H9 (cell line): ENCODE measurements around the gene EEF1A2. TPM values are rescaled to one million over a fixed set of nuclear protein-coding genes. Genes with fewer than 3 reads are reported as not detected.

Source experiments
- DNase-seq: peaks from one replicate; pipeline ENCODE4 v3.0.0-alpha.2; 2017
- H2AFZ ChIP-seq: one replicate; pipeline ENCODE4 v1.6.1; 2013; ENCODE audit warnings: mild to moderate bottlenecking, low read length, control low read depth, moderate library complexity
- H2AK5ac ChIP-seq: 2 replicates; pipeline ENCODE4 v1.6.1; 2013; ENCODE audit warnings: low read length, control low read depth, mixed read lengths; ENCODE audit not compliant: insufficient read length
- H2BK120ac ChIP-seq: one replicate; pipeline ENCODE4 v1.6.1; 2013; ENCODE audit warnings: low read depth, mild to moderate bottlenecking, low read length, control low read depth, inconsistent platforms; ENCODE audit not compliant: poor library complexity, severe bottlenecking
- H2BK12ac ChIP-seq: 2 replicates; pipeline ENCODE4 v1.6.1; 2013; ENCODE audit warnings: low read length, control low read depth, mixed read lengths, low read depth; ENCODE audit not compliant: insufficient read length
- H2BK15ac ChIP-seq: 2 replicates; pipeline ENCODE4 v1.6.1; 2013; ENCODE audit warnings: low read depth, low read length, control low read depth
- H2BK20ac ChIP-seq: one replicate; pipeline ENCODE4 v1.6.1; 2013; ENCODE audit warnings: low read depth, mild to moderate bottlenecking, low read length, control low read depth, inconsistent platforms; ENCODE audit not compliant: poor library complexity, severe bottlenecking
- H2BK5ac ChIP-seq: 2 replicates; pipeline ENCODE4 v1.6.1; 2013; ENCODE audit warnings: low read length, control low read depth, mixed read lengths; ENCODE audit not compliant: insufficient read length
- H3K14ac ChIP-seq: 2 replicates; pipeline ENCODE4 v1.6.1; 2013; ENCODE audit warnings: low read length, control low read depth; ENCODE audit not compliant: insufficient read depth
- H3K18ac ChIP-seq: 2 replicates; pipeline ENCODE4 v1.6.1; 2013; ENCODE audit warnings: low read depth, mild to moderate bottlenecking, mixed read lengths, low read length, control low read depth; ENCODE audit not compliant: insufficient read length
- H3K23ac ChIP-seq: 2 replicates; pipeline ENCODE4 v1.6.1; 2013; ENCODE audit warnings: low read length, control low read depth, mixed read lengths, low read depth; ENCODE audit not compliant: insufficient read length
- H3K23me2 ChIP-seq: 2 replicates; pipeline ENCODE4 v1.6.1; 2013; ENCODE audit warnings: low read depth, mild to moderate bottlenecking, mixed read lengths, low read length, control low read depth; ENCODE audit not compliant: insufficient read length, poor library complexity, severe bottlenecking
- H3K27ac ChIP-seq: 2 replicates; pipeline ENCODE4 v1.5.1; 2013; ENCODE audit warnings: low read length, control low read depth, mixed read lengths, low read depth; ENCODE audit not compliant: insufficient read length
- H3K27me3 ChIP-seq: 2 replicates; pipeline ENCODE4 v1.6.1; 2013; ENCODE audit warnings: low read length, control low read depth, inconsistent platforms; ENCODE audit not compliant: insufficient read depth
- H3K4ac ChIP-seq: 2 replicates; pipeline ENCODE4 v1.6.1; 2013; ENCODE audit warnings: low read depth, mild to moderate bottlenecking, control low read depth, inconsistent platforms, low read length, moderate library complexity
- H3K4me1 ChIP-seq: 2 replicates; pipeline ENCODE4 v1.6.1; 2013; ENCODE audit warnings: low read length, control low read depth, inconsistent platforms; ENCODE audit not compliant: insufficient read depth
- H3K4me2 ChIP-seq: 2 replicates; pipeline ENCODE4 v1.6.1; 2013; ENCODE audit warnings: low read length, control low read depth, mixed read lengths; ENCODE audit not compliant: insufficient read length, insufficient read depth
- H3K56ac ChIP-seq: 2 replicates; pipeline ENCODE4 v1.6.1; 2013; ENCODE audit warnings: low read depth, mild to moderate bottlenecking, mixed read lengths, low read length, control low read depth; ENCODE audit not compliant: insufficient read length
- H3K79me1 ChIP-seq: 2 replicates; pipeline ENCODE4 v1.6.1; 2013; ENCODE audit warnings: low read depth, mild to moderate bottlenecking, moderate library complexity, low read length, control low read depth, inconsistent platforms; ENCODE audit not compliant: insufficient read depth, poor library complexity, severe bottlenecking
- H3K79me2 ChIP-seq: 2 replicates; pipeline ENCODE4 v1.6.1; 2013; ENCODE audit warnings: low read length, control low read depth, inconsistent platforms; ENCODE audit not compliant: insufficient read depth
- H3K9ac ChIP-seq: 2 replicates; pipeline ENCODE4 v1.6.1; 2013; ENCODE audit warnings: low read length, control low read depth, mixed read lengths; ENCODE audit not compliant: insufficient read length; ENCODE audit errors: extremely low read depth
- H3K9me3 ChIP-seq: one replicate; pipeline ENCODE4 v1.6.1; 2013; ENCODE audit warnings: low read depth, low read length, inconsistent platforms; ENCODE audit not compliant: control insufficient read depth
- H3T11ph ChIP-seq: one replicate; pipeline ENCODE4 v1.6.1; 2013; ENCODE audit warnings: mild to moderate bottlenecking, low read length, control low read depth, inconsistent platforms
- H4K20me1 ChIP-seq: one replicate; pipeline ENCODE4 v1.6.1; 2013; ENCODE audit not compliant: control insufficient read depth, insufficient read length, insufficient read depth
- H4K5ac ChIP-seq: 2 replicates; pipeline ENCODE4 v1.6.1; 2013; ENCODE audit warnings: low read depth, mild to moderate bottlenecking, mixed read lengths, low read length, control low read depth; ENCODE audit not compliant: insufficient read length
- H4K8ac ChIP-seq: replicated peaks from 2 replicates; pipeline ENCODE4 v1.6.1; 2013; ENCODE audit warnings: low read length, control low read depth, mixed read lengths, low read depth; ENCODE audit not compliant: insufficient read length
- H4K91ac ChIP-seq: 2 replicates; pipeline ENCODE4 v1.6.1; 2013; ENCODE audit warnings: low read depth, mild to moderate bottlenecking, moderate library complexity, mixed read lengths, low read length, control low read depth; ENCODE audit not compliant: insufficient read length
- H3K27ac Mint-ChIP-seq, 3 experiments: 2 replicates in 2 of 3; 3 replicates in 1 of 3; pipeline ENCODE4 v1.8.0; 2020 to 2021; ENCODE audit warnings: mixed read lengths in 3 of 3, mild to moderate bottlenecking in 1 of 3, moderate library complexity in 1 of 3
- H3K27me3 Mint-ChIP-seq: 2 replicates; pipeline ENCODE4 v1.8.0; 2021; ENCODE audit warnings: low read depth, mild to moderate bottlenecking, moderate library complexity, mixed read lengths
- H3K36me3 Mint-ChIP-seq, 3 experiments: 2 replicates in 2 of 3; 3 replicates in 1 of 3; pipeline ENCODE4 v1.8.0; 2020 to 2021; ENCODE audit warnings: low read depth in 3 of 3, mixed read lengths in 3 of 3; ENCODE audit not compliant: insufficient read depth in 1 of 3
- H3K4me1 Mint-ChIP-seq, 2 experiments: 2 replicates each; pipeline ENCODE4 v1.8.0; 2020; ENCODE audit warnings: mixed read lengths in 2 of 2
- H3K4me3 Mint-ChIP-seq, 2 experiments: 2 replicates in 1 of 2; 3 replicates in 1 of 2; pipeline ENCODE4 v1.8.0; 2020 to 2021; ENCODE audit warnings: mild to moderate bottlenecking in 2 of 2, mixed read lengths in 2 of 2, moderate library complexity in 1 of 2
- H3K9me3 Mint-ChIP-seq, 2 experiments: 2 replicates in 1 of 2; 3 replicates in 1 of 2; pipeline ENCODE4 v1.8.0; 2020; ENCODE audit warnings: mild to moderate bottlenecking in 2 of 2, mixed read lengths in 2 of 2, moderate library complexity in 1 of 2
- WGBS: extraction: QIAGEN DNeasy Blood & Tissue Kit; methylation state at CpG from one replicate; pipeline ENCODE4 v1.1.7; 2013; ENCODE audit warnings: missing lambda C conversion rate, low lambda C conversion rate, mixed read lengths; ENCODE audit not compliant: insufficient read length; ENCODE audit errors: extremely low coverage; 5-methylcytosine and 5-hydroxymethylcytosine counted together
- total RNA-seq: library from RNA; stranded (reverse); gene quantifications from 2 replicates; pipeline ENCODE4 v1.2.1, GENCODE V29; 2021
- TF ChIP-seq, protein P1 (sequence below): fragments of 200-600 bp; sonication (generic); conservative IDR thresholded peaks from 3 replicates; pipeline ENCODE4 v1.8.0; 2021; ENCODE audit warnings: antibody characterized with exemption, mild to moderate bottlenecking

The EEF1A2 gene
- total RNA-seq, 1 experiment from 2014 or later: 27.4 TPM

DNA sequence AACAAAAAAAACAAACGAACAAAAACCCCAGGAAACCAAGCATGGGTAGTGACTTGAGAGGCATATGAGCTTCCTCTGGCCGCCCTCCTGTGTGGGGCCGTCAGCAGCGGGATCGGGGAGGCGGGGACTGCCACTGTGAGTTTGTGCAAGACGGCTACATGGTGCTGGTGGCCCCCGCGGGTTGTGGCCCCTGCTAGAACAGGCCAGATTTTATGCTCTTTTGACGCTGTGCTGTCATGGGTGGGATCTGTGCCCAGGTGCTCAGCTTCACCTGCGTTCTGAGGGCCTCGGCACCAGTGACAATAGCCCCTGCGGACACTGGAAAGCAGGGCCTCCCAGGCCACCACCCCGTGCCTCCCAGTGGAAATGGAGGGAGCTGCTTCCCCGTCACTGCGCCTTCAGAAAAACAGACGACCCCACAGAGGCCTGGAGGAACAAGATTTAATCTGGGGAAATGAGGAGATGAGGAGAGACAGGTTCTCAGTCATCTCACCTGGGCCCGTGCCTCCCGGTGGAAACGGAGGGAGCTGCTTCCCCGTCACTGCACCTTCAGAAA, 21.7 kb downstream of the EEF1A2 start:
- Histone ChIP-seq H3K27ac (no peak overlapping the region), H3K23me2 (no peaks in the 10 kb centered on the region), H2BK20ac (no peak overlapping the region), H3K14ac (no peak overlapping the region), H3K18ac (no peak overlapping the region), H3K9me3 (no peaks in the 10 kb centered on the region), H3K27me3 (no peaks in the 10 kb centered on the region), H3K79me1 (no peaks in the 10 kb centered on the region), H3K4ac (no peak overlapping the region), H2BK12ac (no peak overlapping the region), H2BK120ac (no peak overlapping the region), H4K20me1 (no peaks in the 10 kb centered on the region), H3K79me2 (no peaks in the 10 kb centered on the region), H3K23ac (no peak overlapping the region), H3K9ac (no peak overlapping the region), H3K56ac (no peak overlapping the region), H3K4me1 (no peaks in the 10 kb centered on the region), H2BK5ac (no peak overlapping the region), H2BK15ac (no peak overlapping the region), H3T11ph (no peak overlapping the region), H4K8ac (no peak overlapping the region), H2AK5ac (no peak overlapping the region), H2AFZ (no peak overlapping the region), H4K5ac (no peak overlapping the region), H4K91ac (no peak overlapping the region), H3K4me2 (no peak overlapping the region)
- peaks cover 0 to 2% of the 10 kb centered on the region in 2 experiments; a peak in 1 of 5 replicates for H3K9me3 Mint-ChIP-seq
- no peak overlapping the region; a peak in 2 of 7 replicates for H3K27ac Mint-ChIP-seq
- H3K4me1 Mint-ChIP-seq: peaks cover 26 to 47% of the 10 kb centered on the region in 2 experiments
- no CpG with 5 or more reads among the region's 21 CpGs for WGBS
- H3K36me3 Mint-ChIP-seq: no peaks in the 10 kb centered on the region
- TF ChIP-seq, protein P1, sequence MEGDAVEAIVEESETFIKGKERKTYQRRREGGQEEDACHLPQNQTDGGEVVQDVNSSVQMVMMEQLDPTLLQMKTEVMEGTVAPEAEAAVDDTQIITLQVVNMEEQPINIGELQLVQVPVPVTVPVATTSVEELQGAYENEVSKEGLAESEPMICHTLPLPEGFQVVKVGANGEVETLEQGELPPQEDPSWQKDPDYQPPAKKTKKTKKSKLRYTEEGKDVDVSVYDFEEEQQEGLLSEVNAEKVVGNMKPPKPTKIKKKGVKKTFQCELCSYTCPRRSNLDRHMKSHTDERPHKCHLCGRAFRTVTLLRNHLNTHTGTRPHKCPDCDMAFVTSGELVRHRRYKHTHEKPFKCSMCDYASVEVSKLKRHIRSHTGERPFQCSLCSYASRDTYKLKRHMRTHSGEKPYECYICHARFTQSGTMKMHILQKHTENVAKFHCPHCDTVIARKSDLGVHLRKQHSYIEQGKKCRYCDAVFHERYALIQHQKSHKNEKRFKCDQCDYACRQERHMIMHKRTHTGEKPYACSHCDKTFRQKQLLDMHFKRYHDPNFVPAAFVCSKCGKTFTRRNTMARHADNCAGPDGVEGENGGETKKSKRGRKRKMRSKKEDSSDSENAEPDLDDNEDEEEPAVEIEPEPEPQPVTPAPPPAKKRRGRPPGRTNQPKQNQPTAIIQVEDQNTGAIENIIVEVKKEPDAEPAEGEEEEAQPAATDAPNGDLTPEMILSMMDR: 0 out of 3 replicates have a peak, but pooled peaks have one; percentile 17
- no peak for DNase-seq
- H3K4me3 Mint-ChIP-seq: peak overlapping the region in 1 of 2 experiments; percentile 74; a peak in 4 of 5 replicates
- H3K27me3 Mint-ChIP-seq: peaks cover 39% of the 10 kb centered on the region
